GM12878 (cell line): ENCODE data around the gene WDR12. TPM values are rescaled to one million over a fixed set of nuclear protein-coding genes. Genes with fewer than 3 reads are reported as not detected.

Experiments used
- ATAC-seq: fragments of 200-7000 bp; cut with Tn5 transposase; 3 replicates; pipeline ENCODE4 v1.9.1; 2020; ENCODE audit warnings: mild to moderate bottlenecking, moderate library complexity
- BruUV-seq: library from RNA; stranded (reverse); fragments of 400-500 nt; replicated peaks from 2 replicates; lab custom pipeline; 2021; lab: Mats Ljungman, UMichigan
- CTCF ChIA-PET: fragments of 300-600 bp; sonication (Branson Sonifier 250); formaldehyde crosslinking; extraction: SDS; loops from one replicate; lab custom pipeline; 2021; ENCODE audit warnings: inconsistent platforms; lab: Yijun Ruan, JAX
- POLR2A ChIA-PET: fragments of 350-600 bp; formaldehyde crosslinking; extraction: SDS; loops from one replicate; lab custom pipeline; 2021; ENCODE audit warnings: inconsistent platforms; lab: Charles Lee
- RAD21 ChIA-PET: fragments of 300-600 bp; sonication (Branson Sonifier 250); formaldehyde crosslinking; loops from one replicate; lab custom pipeline; 2023; ENCODE audit warnings: antibody characterized with exemption; ENCODE audit not compliant: unreplicated experiment; lab: Charles Lee
- SMC1A ChIA-PET: fragments of 300-600 bp; sonication (Branson Sonifier 250); formaldehyde crosslinking; loops from one replicate; lab custom pipeline; 2023; ENCODE audit not compliant: unreplicated experiment, uncharacterized antibody; lab: Charles Lee
- DNase-seq: peaks from one replicate; pipeline ENCODE4 v3.0.0-alpha.2; 2011; ENCODE audit warnings: low read depth, low spot score
- FAIRE-seq: peaks from 3 replicates; lab custom pipeline; 2011; peaks lifted over from hg19 to GRCh38; lab: Jason Lieb, UNC
- H2AFZ ChIP-seq: 2 replicates; pipeline ENCODE4 v1.6.0; 2011; ENCODE audit warnings: low read depth, low read length, control low read depth; ENCODE audit not compliant: control insufficient read depth
- H3K27ac ChIP-seq: 2 replicates; pipeline ENCODE4 v1.5.1; 2011; ENCODE audit warnings: control low read depth; ENCODE audit not compliant: control insufficient read depth, insufficient read depth
- H3K27me3 ChIP-seq, 2 experiments: replicated peaks in 1 of 2; 2 replicates each; pipeline versions ENCODE4 v1.6.0 to v1.6.1; 2011; ENCODE audit warnings: low read length in 1 of 2; ENCODE audit not compliant: control insufficient read depth in 2 of 2, insufficient read depth in 2 of 2
- H3K36me3 ChIP-seq, 2 experiments: 2 replicates each; pipeline ENCODE4 v1.5.1; 2011; ENCODE audit warnings: low read length in 1 of 2; ENCODE audit not compliant: control insufficient read depth in 2 of 2, insufficient read depth in 2 of 2
- H3K4me1 ChIP-seq: 2 replicates; pipeline ENCODE4 v1.6.1; 2011; ENCODE audit warnings: mild to moderate bottlenecking, low read length, moderate library complexity, mixed read lengths; ENCODE audit not compliant: control insufficient read depth, insufficient read depth
- H3K4me2 ChIP-seq: 2 replicates; pipeline ENCODE4 v1.6.0; 2011; ENCODE audit warnings: control low read depth; ENCODE audit not compliant: control insufficient read depth, insufficient read depth
- H3K4me3 ChIP-seq: fragments of 200-600 bp; sonication (generic); 2 replicates; pipeline ENCODE4 v1.5.1; 2016
- H3K79me2 ChIP-seq: 2 replicates; pipeline ENCODE4 v1.6.0; 2011; ENCODE audit warnings: low read length; ENCODE audit not compliant: control insufficient read depth, insufficient read depth
- H3K9ac ChIP-seq: 2 replicates; pipeline ENCODE4 v1.8.0; 2011; ENCODE audit warnings: low read length, control low read depth, mixed read lengths; ENCODE audit not compliant: control insufficient read depth, insufficient read depth
- H3K9me3 ChIP-seq: replicated peaks from 3 replicates; pipeline ENCODE4 v1.5.1; 2011; ENCODE audit warnings: mild to moderate bottlenecking, low read length; ENCODE audit not compliant: control insufficient read depth, insufficient read depth
- H4K20me1 ChIP-seq: 2 replicates; pipeline ENCODE4 v1.6.0; 2011; ENCODE audit not compliant: control insufficient read depth, insufficient read depth
- CHD4 ChIP-seq: fragments of 200-600 bp; sonication (generic); IDR thresholded peaks from 2 replicates; pipeline ENCODE4 v1.6.1; 2016; ENCODE audit warnings: mild to moderate bottlenecking
- EGR1 ChIP-seq, 2 experiments: IDR thresholded peaks; 1 replicate in 1 of 2; 2 replicates in 1 of 2; pipeline ENCODE4 v1.6.1; 2011 to 2012; ENCODE audit warnings: low read depth in 2 of 2, low read length in 2 of 2, borderline replicate concordance in 1 of 2, mild to moderate bottlenecking in 1 of 2, moderate library complexity in 1 of 2
- ETV6 ChIP-seq, 2 experiments: fragments of 450-650 bp in 1 of 2; IDR thresholded peaks in 1 of 2; conservative IDR thresholded peaks in 1 of 2; 2 replicates each; pipeline ENCODE4 v1.6.1; 2014; ENCODE audit warnings: antibody characterized with exemption in 1 of 2, borderline replicate concordance in 1 of 2, low read depth in 1 of 2, mild to moderate bottlenecking in 1 of 2, moderate library complexity in 1 of 2
- FOS ChIP-seq: IDR thresholded peaks from 3 replicates; pipeline ENCODE4 v1.6.1; 2011; ENCODE audit warnings: borderline replicate concordance; ENCODE audit not compliant: insufficient read length; ENCODE audit errors: extremely low read depth
- MYB ChIP-seq: fragments of 150-350 bp; IDR thresholded peaks from 2 replicates; pipeline ENCODE4 v1.6.1; 2014; ENCODE audit warnings: mild to moderate bottlenecking, low read depth, low read length, borderline replicate concordance
- NR2C2 ChIP-seq: IDR thresholded peaks from 2 replicates; pipeline ENCODE4 v1.6.1; 2011; ENCODE audit warnings: borderline replicate concordance, low read depth; ENCODE audit not compliant: control insufficient read depth, insufficient read length
- TAF1 ChIP-seq: IDR thresholded peaks from 2 replicates; pipeline ENCODE4 v1.6.1; 2011; ENCODE audit warnings: mild to moderate bottlenecking, low read depth, low read length, borderline replicate concordance
- ZNF217 ChIP-seq: fragments of 450-650 bp; IDR thresholded peaks from 2 replicates; pipeline ENCODE4 v1.6.1; 2017; ENCODE audit warnings: antibody characterized with exemption, mild to moderate bottlenecking
- ZSCAN29 ChIP-seq: fragments of 450-650 bp; IDR thresholded peaks from 2 replicates; pipeline ENCODE4 v1.6.1; 2017; ENCODE audit warnings: mild to moderate bottlenecking, moderate library complexity
- whole genome bisulfite sequencing: methylation state at CpG from one replicate; pipeline ENCODE4 v1.1.6; 2016; ENCODE audit warnings: low lambda C conversion rate; ENCODE audit not compliant: insufficient replicate concordance, insufficient coverage; ENCODE audit errors: missing lambda C conversion rate; 5-methylcytosine and 5-hydroxymethylcytosine counted together
- in situ Hi-C: fragments of 300-500 bp; cut with MboI; formaldehyde crosslinking; loops from 9 replicates; pipeline ENCODE4 v1.14.3; 2018; ENCODE audit warnings: mixed read lengths
- intact Hi-C: fragments of 100-400 bp; cut with micrococcal nuclease; formaldehyde crosslinking; loops from one replicate; pipeline ENCODE4 v1.14.2; 2022; ENCODE audit not compliant: unreplicated experiment
- polyA plus RNA-seq, 11 experiments: library from polyadenylated mRNA; depleted of rRNA in 4 of 11; unstranded in 6 of 11; stranded (reverse) in 5 of 11; fragments of >200 nt; fragmentation: Nextera tagmentation in 4 of 11; fragmentation: Illumina TruSeq in 1 of 11; extraction: Ambion mirVana in 4 of 11; extraction: Trizol in 1 of 11; gene quantifications; 1 replicate in 1 of 11; 2 replicates in 10 of 11; pipeline versions ENCODE4 v1.2.1 to v1.2.3, GENCODE V29; 2011 to 2016; ENCODE audit warnings: inconsistent platforms in 2 of 11, missing spikeins in 2 of 11, low read depth in 1 of 11
- total RNA-seq, 4 experiments: library from RNA; depleted of rRNA in 3 of 4; stranded (reverse); fragments of >200 nt in 3 of 4; fragmentation: Illumina TruSeq in 1 of 4; extraction: Trizol in 1 of 4; gene quantifications; 2 replicates each; pipeline versions ENCODE4 v1.2.1 to v1.2.3, GENCODE V29; 2013 to 2021
- TF ChIP-seq, protein P1 (sequence below): fragments of 450-650 bp; IDR thresholded peaks from 2 replicates; pipeline ENCODE4 v1.6.1; 2018; ENCODE audit warnings: mild to moderate bottlenecking, low read depth, moderate library complexity; ENCODE audit not compliant: partially characterized antibody
- TF ChIP-seq, protein P2 (sequence below): IDR thresholded peaks from 2 replicates; pipeline ENCODE4 v1.6.1; 2011; ENCODE audit warnings: low read depth, low read length, improper control_type of control experiment, borderline replicate concordance
- TF ChIP-seq, protein P3 (sequence below): fragments of 450-650 bp; IDR thresholded peaks from 2 replicates; pipeline ENCODE4 v1.6.1; 2017; ENCODE audit warnings: mild to moderate bottlenecking, moderate library complexity
- TF ChIP-seq, protein P4 (sequence below): fragments of 450-650 bp; IDR thresholded peaks from 2 replicates; pipeline ENCODE4 v1.6.1; 2016; ENCODE audit warnings: mild to moderate bottlenecking
- TF ChIP-seq, protein P5 (sequence below): IDR thresholded peaks from 2 replicates; pipeline ENCODE4 v1.6.1; 2012; ENCODE audit warnings: low read depth, low read length, improper control_type of control experiment

The WDR12 gene
- total and polyA plus RNA-seq, 10 of the 15 experiments (the other 5 are each of a cell fraction or from before 2014, with no cell fraction given), result 52.9 to 256 (median 108) TPM

DNA sequence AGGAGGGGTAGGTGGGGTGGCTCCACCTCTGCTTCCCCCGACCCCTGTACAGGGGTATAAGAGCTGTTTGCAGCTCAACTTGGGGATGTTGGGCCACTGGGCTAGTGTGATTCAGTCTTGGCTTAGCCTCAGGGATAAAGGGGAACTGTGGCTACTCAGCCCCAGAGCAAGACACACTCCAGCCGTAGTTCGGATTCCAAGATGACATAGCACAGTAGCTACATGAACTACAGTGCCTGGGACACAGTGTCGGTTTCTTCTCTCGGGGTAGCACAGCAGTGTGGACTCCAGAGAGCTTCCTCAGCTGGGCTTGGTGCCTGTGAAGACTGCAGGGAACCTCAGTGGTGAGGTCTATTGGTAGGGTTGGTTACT lies 21.7 kb upstream of the WDR12 start:
- CTCF ChIA-PET, result no interaction called here
- TF ChIP-seq, protein P1, sequence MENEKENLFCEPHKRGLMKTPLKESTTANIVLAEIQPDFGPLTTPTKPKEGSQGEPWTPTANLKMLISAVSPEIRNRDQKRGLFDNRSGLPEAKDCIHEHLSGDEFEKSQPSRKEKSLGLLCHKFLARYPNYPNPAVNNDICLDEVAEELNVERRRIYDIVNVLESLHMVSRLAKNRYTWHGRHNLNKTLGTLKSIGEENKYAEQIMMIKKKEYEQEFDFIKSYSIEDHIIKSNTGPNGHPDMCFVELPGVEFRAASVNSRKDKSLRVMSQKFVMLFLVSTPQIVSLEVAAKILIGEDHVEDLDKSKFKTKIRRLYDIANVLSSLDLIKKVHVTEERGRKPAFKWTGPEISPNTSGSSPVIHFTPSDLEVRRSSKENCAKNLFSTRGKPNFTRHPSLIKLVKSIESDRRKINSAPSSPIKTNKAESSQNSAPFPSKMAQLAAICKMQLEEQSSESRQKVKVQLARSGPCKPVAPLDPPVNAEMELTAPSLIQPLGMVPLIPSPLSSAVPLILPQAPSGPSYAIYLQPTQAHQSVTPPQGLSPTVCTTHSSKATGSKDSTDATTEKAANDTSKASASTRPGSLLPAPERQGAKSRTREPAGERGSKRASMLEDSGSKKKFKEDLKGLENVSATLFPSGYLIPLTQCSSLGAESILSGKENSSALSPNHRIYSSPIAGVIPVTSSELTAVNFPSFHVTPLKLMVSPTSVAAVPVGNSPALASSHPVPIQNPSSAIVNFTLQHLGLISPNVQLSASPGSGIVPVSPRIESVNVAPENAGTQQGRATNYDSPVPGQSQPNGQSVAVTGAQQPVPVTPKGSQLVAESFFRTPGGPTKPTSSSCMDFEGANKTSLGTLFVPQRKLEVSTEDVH, result no peak
- no peak for TF ChIP-seq FOS
- TF ChIP-seq, protein P2, sequence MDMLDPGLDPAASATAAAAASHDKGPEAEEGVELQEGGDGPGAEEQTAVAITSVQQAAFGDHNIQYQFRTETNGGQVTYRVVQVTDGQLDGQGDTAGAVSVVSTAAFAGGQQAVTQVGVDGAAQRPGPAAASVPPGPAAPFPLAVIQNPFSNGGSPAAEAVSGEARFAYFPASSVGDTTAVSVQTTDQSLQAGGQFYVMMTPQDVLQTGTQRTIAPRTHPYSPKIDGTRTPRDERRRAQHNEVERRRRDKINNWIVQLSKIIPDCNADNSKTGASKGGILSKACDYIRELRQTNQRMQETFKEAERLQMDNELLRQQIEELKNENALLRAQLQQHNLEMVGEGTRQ, result no peak
- TF ChIP-seq TAF1, result no peak
- no peak for TF ChIP-seq ETV6 (conservative IDR thresholded peaks at IDR 0.05 in 1 of 2, IDR thresholded peaks at IDR 0.05 in 1 of 2; ENCODE audit: borderline replicate concordance in 1 of 2, low read depth in 1 of 2)
- no peak for TF ChIP-seq ZSCAN29
- TF ChIP-seq, protein P3, sequence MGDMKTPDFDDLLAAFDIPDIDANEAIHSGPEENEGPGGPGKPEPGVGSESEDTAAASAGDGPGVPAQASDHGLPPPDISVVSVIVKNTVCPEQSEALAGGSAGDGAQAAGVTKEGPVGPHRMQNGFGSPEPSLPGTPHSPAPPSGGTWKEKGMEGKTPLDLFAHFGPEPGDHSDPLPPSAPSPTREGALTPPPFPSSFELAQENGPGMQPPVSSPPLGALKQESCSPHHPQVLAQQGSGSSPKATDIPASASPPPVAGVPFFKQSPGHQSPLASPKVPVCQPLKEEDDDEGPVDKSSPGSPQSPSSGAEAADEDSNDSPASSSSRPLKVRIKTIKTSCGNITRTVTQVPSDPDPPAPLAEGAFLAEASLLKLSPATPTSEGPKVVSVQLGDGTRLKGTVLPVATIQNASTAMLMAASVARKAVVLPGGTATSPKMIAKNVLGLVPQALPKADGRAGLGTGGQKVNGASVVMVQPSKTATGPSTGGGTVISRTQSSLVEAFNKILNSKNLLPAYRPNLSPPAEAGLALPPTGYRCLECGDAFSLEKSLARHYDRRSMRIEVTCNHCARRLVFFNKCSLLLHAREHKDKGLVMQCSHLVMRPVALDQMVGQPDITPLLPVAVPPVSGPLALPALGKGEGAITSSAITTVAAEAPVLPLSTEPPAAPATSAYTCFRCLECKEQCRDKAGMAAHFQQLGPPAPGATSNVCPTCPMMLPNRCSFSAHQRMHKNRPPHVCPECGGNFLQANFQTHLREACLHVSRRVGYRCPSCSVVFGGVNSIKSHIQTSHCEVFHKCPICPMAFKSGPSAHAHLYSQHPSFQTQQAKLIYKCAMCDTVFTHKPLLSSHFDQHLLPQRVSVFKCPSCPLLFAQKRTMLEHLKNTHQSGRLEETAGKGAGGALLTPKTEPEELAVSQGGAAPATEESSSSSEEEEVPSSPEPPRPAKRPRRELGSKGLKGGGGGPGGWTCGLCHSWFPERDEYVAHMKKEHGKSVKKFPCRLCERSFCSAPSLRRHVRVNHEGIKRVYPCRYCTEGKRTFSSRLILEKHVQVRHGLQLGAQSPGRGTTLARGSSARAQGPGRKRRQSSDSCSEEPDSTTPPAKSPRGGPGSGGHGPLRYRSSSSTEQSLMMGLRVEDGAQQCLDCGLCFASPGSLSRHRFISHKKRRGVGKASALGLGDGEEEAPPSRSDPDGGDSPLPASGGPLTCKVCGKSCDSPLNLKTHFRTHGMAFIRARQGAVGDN, result no peak
- TF ChIP-seq EGR1 (IDR thresholded peaks at IDR 0.05; ENCODE audit: borderline replicate concordance in 1 of 2, low read depth in 2 of 2, low read length in 2 of 2), result no peak
- TF ChIP-seq, protein P4, sequence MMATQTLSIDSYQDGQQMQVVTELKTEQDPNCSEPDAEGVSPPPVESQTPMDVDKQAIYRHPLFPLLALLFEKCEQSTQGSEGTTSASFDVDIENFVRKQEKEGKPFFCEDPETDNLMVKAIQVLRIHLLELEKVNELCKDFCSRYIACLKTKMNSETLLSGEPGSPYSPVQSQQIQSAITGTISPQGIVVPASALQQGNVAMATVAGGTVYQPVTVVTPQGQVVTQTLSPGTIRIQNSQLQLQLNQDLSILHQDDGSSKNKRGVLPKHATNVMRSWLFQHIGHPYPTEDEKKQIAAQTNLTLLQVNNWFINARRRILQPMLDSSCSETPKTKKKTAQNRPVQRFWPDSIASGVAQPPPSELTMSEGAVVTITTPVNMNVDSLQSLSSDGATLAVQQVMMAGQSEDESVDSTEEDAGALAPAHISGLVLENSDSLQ, result no peak
- no peak for TF ChIP-seq NR2C2
- TF ChIP-seq CHD4, result no peak
- TF ChIP-seq, protein P5, sequence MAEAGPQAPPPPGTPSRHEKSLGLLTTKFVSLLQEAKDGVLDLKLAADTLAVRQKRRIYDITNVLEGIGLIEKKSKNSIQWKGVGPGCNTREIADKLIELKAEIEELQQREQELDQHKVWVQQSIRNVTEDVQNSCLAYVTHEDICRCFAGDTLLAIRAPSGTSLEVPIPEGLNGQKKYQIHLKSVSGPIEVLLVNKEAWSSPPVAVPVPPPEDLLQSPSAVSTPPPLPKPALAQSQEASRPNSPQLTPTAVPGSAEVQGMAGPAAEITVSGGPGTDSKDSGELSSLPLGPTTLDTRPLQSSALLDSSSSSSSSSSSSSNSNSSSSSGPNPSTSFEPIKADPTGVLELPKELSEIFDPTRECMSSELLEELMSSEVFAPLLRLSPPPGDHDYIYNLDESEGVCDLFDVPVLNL, result no peak
- no peak for TF ChIP-seq ZNF217
- TF ChIP-seq MYB, result no peak

More for the DNA sequence above, 21.7 kb upstream of the WDR12 start:
- no peaks in the 10 kb centered on the region for H3K4me1 ChIP-seq
- in situ Hi-C loops, result no loop called here
- H3K27ac ChIP-seq, result no peak overlapping the region
- intact Hi-C loops, result no loop called here
- ChIA-PET RAD21 (no interaction called here), POLR2A (interaction anchor here (0.5 kb wide), 1 partner anchor 115 kb away, joined by 4 read pairs; no protein-coding TSS in a partner anchor), SMC1A (interaction anchor here (0.7 to 1.2 kb wide), 2 partner anchors 14 to 37 kb away, joined by 4 to 5 read pairs; no protein-coding TSS in a partner anchor)
- no peaks in the 10 kb centered on the region for H4K20me1 ChIP-seq
- no peaks in the 10 kb centered on the region for H3K79me2 ChIP-seq
- H3K36me3 ChIP-seq, result no peaks in the 10 kb centered on the region; a peak in 1 of 4 replicates
- H3K9ac ChIP-seq, result no peak overlapping the region
- H2AFZ ChIP-seq, result no peak overlapping the region
- no TSS peak for BruUV-seq
- H3K27me3 ChIP-seq, result no peaks in the 10 kb centered on the region
- H3K4me2 ChIP-seq, result no peak overlapping the region
- DNase-seq, result no peak
- no peak for ATAC-seq
- H3K4me3 ChIP-seq, result no peak overlapping the region
- no peaks in the 10 kb centered on the region for H3K9me3 ChIP-seq
- FAIRE-seq, result no peak
- 94% methylated on average over 5 of the region's 5 CpGs for WGBS
